ENCODE measurements around the gene PRKCH.
"Not testable (repeated sequence)": the region's sequence is repeated elsewhere in the genome, so short reads cannot be mapped to it uniquely, and the experiment has no call there.

PRKCH gene

DNA sequence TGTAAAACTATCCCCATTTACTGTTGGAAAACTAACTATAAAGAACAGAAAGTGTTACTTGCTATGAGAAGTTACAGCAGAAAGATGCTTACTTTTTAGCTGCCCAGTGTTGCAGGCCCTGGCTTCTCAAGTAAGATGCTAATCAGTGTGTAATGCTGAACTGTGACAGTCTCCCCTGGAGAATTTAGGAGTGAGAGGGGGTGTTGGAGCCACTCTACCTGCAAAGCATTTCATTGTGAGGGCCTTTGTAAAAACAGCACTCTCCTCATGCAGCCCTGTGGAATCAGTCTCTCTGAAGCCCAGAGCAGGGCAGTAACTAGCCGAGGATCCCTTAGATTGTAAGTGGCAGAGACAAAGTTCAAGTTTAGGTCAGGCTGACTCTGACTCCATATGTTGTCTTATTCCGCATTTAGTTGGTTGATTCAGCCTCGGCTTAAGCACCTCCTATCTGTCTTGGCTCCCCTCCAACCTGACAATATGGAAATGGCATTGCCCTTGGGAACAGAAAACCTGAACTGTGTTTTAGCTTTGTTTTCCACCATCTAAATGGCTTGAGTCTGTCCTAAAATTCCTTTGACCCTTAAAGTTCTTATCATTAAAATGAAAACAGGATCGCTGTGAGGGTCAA, 141.3 kb downstream of the PRKCH start:
- no peaks in the 10 kb centered on the region for H3K9me3 ChIP-seq (ENCODE audit: control insufficient read depth, low read length)
- no peak for DNase-seq
- no peak overlapping the region for H3K27ac ChIP-seq (ENCODE audit: insufficient read depth, low read length, poor library complexity, severe bottlenecking)
- H3K4me3 ChIP-seq (ENCODE audit: insufficient read depth, low read depth, low read length, poor library complexity, severe bottlenecking): no peak overlapping the region
- H3K27me3 ChIP-seq (replicated peaks; ENCODE audit: control insufficient read depth, insufficient read depth, low read length, poor library complexity, severe bottlenecking): no peaks in the 10 kb centered on the region
- H3K36me3 ChIP-seq (ENCODE audit: control insufficient read depth, insufficient read depth, low read length): peaks cover 70% of the 10 kb centered on the region
- peaks cover 10% of the 10 kb centered on the region for H3K4me1 ChIP-seq (ENCODE audit: control insufficient read depth, insufficient read depth, low read length, poor library complexity, severe bottlenecking)

- Histone ChIP-seq H3K4me1 (ENCODE audit: control insufficient read depth, insufficient read depth, low read length, poor library complexity, severe bottlenecking) (peaks cover 10% of the 10 kb centered on the region), H3K36me3 (ENCODE audit: control insufficient read depth, insufficient read depth, low read length) (peaks cover 65% of the 10 kb centered on the region), H3K4me3 (ENCODE audit: insufficient read depth, low read depth, low read length, poor library complexity, severe bottlenecking) (no peak overlapping the region), H3K9me3 (ENCODE audit: control insufficient read depth, low read length) (no peaks in the 10 kb centered on the region), H3K27ac (ENCODE audit: insufficient read depth, low read length, poor library complexity, severe bottlenecking) (no peak overlapping the region), H3K27me3 (replicated peaks; ENCODE audit: control insufficient read depth, insufficient read depth, low read length, poor library complexity, severe bottlenecking) (no peaks in the 10 kb centered on the region)
- DNase-seq: no peak
Measured at GRCh38 chr14:61463664-61464285, 142.4 kb downstream of the PRKCH start.

DNA sequence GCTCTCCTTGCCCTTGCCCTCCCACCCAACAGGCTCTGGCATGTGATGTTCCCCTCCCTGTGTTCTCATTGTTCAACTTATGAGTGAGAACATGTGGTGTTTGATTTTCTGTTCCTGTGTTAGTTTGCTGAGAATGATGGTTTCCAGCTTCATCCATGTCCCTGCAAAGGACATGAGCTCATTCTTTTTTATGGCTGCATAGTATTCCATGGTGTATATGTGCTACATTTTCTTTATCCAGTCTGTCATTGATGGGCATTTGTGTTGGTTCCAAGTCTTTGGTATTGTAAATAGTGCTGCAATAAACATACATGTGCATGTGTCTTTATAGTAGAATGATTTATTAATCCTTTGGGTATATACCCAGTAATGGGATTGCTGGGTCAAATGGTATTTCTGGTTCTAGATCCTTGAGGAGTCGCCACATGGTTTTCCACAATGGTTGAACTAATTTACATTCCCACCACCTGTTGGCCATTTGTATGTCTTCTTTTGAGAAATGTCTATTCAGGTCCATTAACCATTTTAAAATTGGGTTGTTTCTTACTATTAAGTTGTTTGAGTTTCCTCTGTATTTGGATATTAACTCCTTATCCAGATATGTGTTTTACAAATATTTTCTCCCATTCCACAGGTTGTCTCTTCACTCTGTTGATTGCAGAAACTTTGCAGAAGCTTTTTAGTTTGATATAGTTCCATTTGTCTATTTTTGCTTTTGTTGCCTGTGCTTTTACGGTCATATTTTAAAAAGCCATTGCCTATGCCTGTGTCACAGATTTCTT, 143.4 kb downstream of the PRKCH start:
- not testable (repeated sequence) for H3K9me3 ChIP-seq (ENCODE audit: control insufficient read depth, low read length); H3K27me3 ChIP-seq (replicated peaks; ENCODE audit: control insufficient read depth, insufficient read depth, low read length, poor library complexity, severe bottlenecking); H3K4me3 ChIP-seq (ENCODE audit: insufficient read depth, low read depth, low read length, poor library complexity, severe bottlenecking); H3K27ac ChIP-seq (ENCODE audit: insufficient read depth, low read length, poor library complexity, severe bottlenecking); DNase-seq
- Histone ChIP-seq H3K36me3 (ENCODE audit: control insufficient read depth, insufficient read depth, low read length) (peaks cover 61% of the 10 kb centered on the region), H3K4me1 (ENCODE audit: control insufficient read depth, insufficient read depth, low read length, poor library complexity, severe bottlenecking) (peaks cover 16% of the 10 kb centered on the region)

- Histone ChIP-seq H3K9me3 (ENCODE audit: control insufficient read depth, low read length) (no peaks in the 10 kb centered on the region), H3K36me3 (ENCODE audit: control insufficient read depth, insufficient read depth, low read length) (peaks cover 55% of the 10 kb centered on the region), H3K27ac (ENCODE audit: insufficient read depth, low read length, poor library complexity, severe bottlenecking) (no peak overlapping the region), H3K4me3 (ENCODE audit: insufficient read depth, low read depth, low read length, poor library complexity, severe bottlenecking) (no peak overlapping the region), H3K27me3 (replicated peaks; ENCODE audit: control insufficient read depth, insufficient read depth, low read length, poor library complexity, severe bottlenecking) (no peaks in the 10 kb centered on the region), H3K4me1 (ENCODE audit: control insufficient read depth, insufficient read depth, low read length, poor library complexity, severe bottlenecking) (peaks cover 26% of the 10 kb centered on the region)
- DNase-seq: no peak
Measured at GRCh38 chr14:61466249-61466904, 145.0 kb downstream of the PRKCH start.

DNA sequence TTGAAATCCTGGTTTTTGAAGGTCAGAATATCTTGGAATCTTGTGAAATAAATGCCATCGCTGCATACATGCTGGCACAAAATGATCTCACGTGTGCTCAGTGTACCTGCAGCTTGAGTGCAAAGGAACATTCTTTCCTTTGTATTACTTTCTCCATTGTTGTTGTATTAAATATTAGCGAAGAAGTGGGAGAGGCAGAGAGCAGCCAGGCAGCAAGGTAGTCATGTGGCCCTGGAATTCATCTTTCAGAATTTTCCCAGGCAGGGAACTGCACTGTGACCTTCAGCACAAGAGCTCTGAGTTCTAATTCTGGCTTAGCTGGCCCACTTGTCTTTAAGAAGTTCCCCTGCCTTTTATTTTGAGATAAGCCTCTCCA, 145.5 kb downstream of the PRKCH start:
- H3K27ac ChIP-seq (ENCODE audit: insufficient read depth, low read length, poor library complexity, severe bottlenecking): no peak overlapping the region
- H3K4me3 ChIP-seq (ENCODE audit: insufficient read depth, low read depth, low read length, poor library complexity, severe bottlenecking): no peak overlapping the region
- no peak for DNase-seq
- peaks cover 27% of the 10 kb centered on the region for H3K4me1 ChIP-seq (ENCODE audit: control insufficient read depth, insufficient read depth, low read length, poor library complexity, severe bottlenecking)
- H3K9me3 ChIP-seq (ENCODE audit: control insufficient read depth, low read length): no peaks in the 10 kb centered on the region
- no peaks in the 10 kb centered on the region for H3K27me3 ChIP-seq (replicated peaks; ENCODE audit: control insufficient read depth, insufficient read depth, low read length, poor library complexity, severe bottlenecking)
- peaks cover 55% of the 10 kb centered on the region for H3K36me3 ChIP-seq (ENCODE audit: control insufficient read depth, insufficient read depth, low read length)

DNA sequence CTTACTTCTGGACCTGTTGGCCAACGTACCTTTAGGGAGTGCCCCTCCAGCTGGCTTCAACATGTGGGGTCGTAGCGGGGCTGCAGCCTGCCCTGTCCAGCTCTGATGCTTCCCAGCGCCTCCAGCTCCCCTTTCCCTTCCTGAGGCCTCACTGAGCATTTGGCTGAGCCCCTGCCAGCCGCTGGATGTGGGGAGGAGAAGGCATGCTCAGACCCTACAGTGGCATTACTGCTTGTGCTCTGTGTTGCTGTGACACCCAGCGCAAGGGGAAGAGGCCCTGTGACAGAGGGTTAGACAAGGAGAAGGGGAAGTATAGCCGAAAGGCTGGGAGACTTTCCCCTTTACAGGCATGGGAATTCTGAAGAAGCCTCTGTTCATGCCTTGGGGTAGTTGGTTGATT, 145.9 kb downstream of the PRKCH start:
- peaks cover 55% of the 10 kb centered on the region for H3K36me3 ChIP-seq (ENCODE audit: control insufficient read depth, insufficient read depth, low read length)
- H3K9me3 ChIP-seq (ENCODE audit: control insufficient read depth, low read length): no peaks in the 10 kb centered on the region
- H3K4me3 ChIP-seq (ENCODE audit: insufficient read depth, low read depth, low read length, poor library complexity, severe bottlenecking): no peak overlapping the region
- DNase-seq: no peak
- no peaks in the 10 kb centered on the region for H3K27me3 ChIP-seq (replicated peaks; ENCODE audit: control insufficient read depth, insufficient read depth, low read length, poor library complexity, severe bottlenecking)
- no peak overlapping the region for H3K27ac ChIP-seq (ENCODE audit: insufficient read depth, low read length, poor library complexity, severe bottlenecking)
- peaks cover 29% of the 10 kb centered on the region for H3K4me1 ChIP-seq (ENCODE audit: control insufficient read depth, insufficient read depth, low read length, poor library complexity, severe bottlenecking)

GRCh38 chr14:61468063-61468825, 146.9 kb downstream of the PRKCH start:
- Histone ChIP-seq H3K27ac (ENCODE audit: insufficient read depth, low read length, poor library complexity, severe bottlenecking) (no peak overlapping the region), H3K4me3 (ENCODE audit: insufficient read depth, low read depth, low read length, poor library complexity, severe bottlenecking) (no peak overlapping the region), H3K4me1 (ENCODE audit: control insufficient read depth, insufficient read depth, low read length, poor library complexity, severe bottlenecking) (peaks cover 38% of the 10 kb centered on the region), H3K9me3 (ENCODE audit: control insufficient read depth, low read length) (no peaks in the 10 kb centered on the region), H3K27me3 (replicated peaks; ENCODE audit: control insufficient read depth, insufficient read depth, low read length, poor library complexity, severe bottlenecking) (no peaks in the 10 kb centered on the region), H3K36me3 (ENCODE audit: control insufficient read depth, insufficient read depth, low read length) (peaks cover 47% of the 10 kb centered on the region)
- DNase-seq: no peak

DNA sequence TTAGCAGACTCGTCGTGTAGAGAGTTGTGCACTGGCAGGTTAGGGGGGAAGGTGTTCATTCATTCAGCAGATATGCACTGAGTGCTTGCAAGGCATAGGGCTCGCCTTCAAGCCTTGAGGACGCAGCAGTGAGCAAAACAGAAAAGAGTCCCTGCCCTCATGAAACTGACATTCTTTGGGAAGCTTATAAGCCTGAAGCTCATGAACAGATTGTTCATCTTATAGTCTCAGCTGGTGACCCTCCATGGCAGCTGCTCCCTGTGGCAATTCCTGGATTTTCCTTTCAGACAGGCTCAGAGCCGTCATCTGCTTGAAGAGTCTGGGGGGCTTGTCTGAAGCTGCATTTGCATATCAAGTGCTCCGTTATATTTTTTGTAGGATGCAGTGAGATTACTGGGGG, 148.4 kb downstream of the PRKCH start:
- no peak for DNase-seq
- Histone ChIP-seq H3K9me3 (ENCODE audit: control insufficient read depth, low read length) (no peaks in the 10 kb centered on the region), H3K27me3 (replicated peaks; ENCODE audit: control insufficient read depth, insufficient read depth, low read length, poor library complexity, severe bottlenecking) (no peaks in the 10 kb centered on the region), H3K4me3 (ENCODE audit: insufficient read depth, low read depth, low read length, poor library complexity, severe bottlenecking) (no peak overlapping the region), H3K36me3 (ENCODE audit: control insufficient read depth, insufficient read depth, low read length) (peaks cover 38% of the 10 kb centered on the region), H3K27ac (ENCODE audit: insufficient read depth, low read length, poor library complexity, severe bottlenecking) (no peak overlapping the region), H3K4me1 (ENCODE audit: control insufficient read depth, insufficient read depth, low read length, poor library complexity, severe bottlenecking) (peaks cover 54% of the 10 kb centered on the region)

- Histone ChIP-seq H3K27ac (ENCODE audit: insufficient read depth, low read length, poor library complexity, severe bottlenecking) (peak overlapping the region; percentile 78), H3K27me3 (replicated peaks; ENCODE audit: control insufficient read depth, insufficient read depth, low read length, poor library complexity, severe bottlenecking) (no peaks in the 10 kb centered on the region), H3K9me3 (ENCODE audit: control insufficient read depth, low read length) (no peaks in the 10 kb centered on the region), H3K4me1 (ENCODE audit: control insufficient read depth, insufficient read depth, low read length, poor library complexity, severe bottlenecking) (peaks cover 60% of the 10 kb centered on the region), H3K36me3 (ENCODE audit: control insufficient read depth, insufficient read depth, low read length) (peaks cover 37% of the 10 kb centered on the region), H3K4me3 (ENCODE audit: insufficient read depth, low read depth, low read length, poor library complexity, severe bottlenecking) (no peak overlapping the region)
- DNase-seq: no peak
Measured at GRCh38 chr14:61470261-61470960, 149.0 kb downstream of the PRKCH start.
